ENCODE data around the gene EPHX1. TPM values are rescaled to one million over a fixed set of nuclear protein-coding genes. Genes with fewer than 3 reads are reported as not detected.

EPHX1 gene
- total RNA-seq, 1 donor from 2014 or later = 142 TPM

DNA sequence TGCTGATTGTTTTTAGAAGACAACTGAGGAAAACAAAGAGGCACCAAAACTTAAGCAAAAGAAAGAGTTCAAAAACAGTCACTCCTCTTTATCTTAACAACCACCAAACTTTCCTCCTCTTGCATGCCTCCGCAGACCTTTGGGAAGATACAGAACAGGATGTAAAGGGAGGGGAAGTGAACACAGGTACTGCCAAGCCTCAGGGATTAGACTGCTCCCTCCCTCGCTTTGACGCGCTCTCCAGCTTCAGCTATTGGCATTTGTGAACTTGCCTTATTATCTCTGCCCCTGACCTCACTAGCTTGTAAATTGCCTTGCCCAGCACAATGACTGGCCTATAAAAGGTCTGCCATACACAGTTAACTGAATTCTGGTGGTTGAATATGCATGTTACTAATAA is 37.1 kb upstream of the EPHX1 start:
- H3K27me3 ChIP-seq = no peaks in the 10 kb centered on the region
- H3K27ac ChIP-seq = peak overlapping the region; percentile 22
- DNase-seq (ENCODE audit: extremely low spot score in 2 of 2) = no peak
- intact Hi-C loops (cut with DNase I) = loop anchor here (10.0 kb wide), 2 partner anchors 112 to 202 kb away; partner anchors contain the start of genes LEFTY1 and TMEM63A
- H3K36me3 ChIP-seq = no peaks in the 10 kb centered on the region
- TF ChIP-seq, protein P1, sequence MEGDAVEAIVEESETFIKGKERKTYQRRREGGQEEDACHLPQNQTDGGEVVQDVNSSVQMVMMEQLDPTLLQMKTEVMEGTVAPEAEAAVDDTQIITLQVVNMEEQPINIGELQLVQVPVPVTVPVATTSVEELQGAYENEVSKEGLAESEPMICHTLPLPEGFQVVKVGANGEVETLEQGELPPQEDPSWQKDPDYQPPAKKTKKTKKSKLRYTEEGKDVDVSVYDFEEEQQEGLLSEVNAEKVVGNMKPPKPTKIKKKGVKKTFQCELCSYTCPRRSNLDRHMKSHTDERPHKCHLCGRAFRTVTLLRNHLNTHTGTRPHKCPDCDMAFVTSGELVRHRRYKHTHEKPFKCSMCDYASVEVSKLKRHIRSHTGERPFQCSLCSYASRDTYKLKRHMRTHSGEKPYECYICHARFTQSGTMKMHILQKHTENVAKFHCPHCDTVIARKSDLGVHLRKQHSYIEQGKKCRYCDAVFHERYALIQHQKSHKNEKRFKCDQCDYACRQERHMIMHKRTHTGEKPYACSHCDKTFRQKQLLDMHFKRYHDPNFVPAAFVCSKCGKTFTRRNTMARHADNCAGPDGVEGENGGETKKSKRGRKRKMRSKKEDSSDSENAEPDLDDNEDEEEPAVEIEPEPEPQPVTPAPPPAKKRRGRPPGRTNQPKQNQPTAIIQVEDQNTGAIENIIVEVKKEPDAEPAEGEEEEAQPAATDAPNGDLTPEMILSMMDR (IDR thresholded peaks at IDR 0.05) = no peak
- TF ChIP-seq POLR2AphosphoS5 (IDR thresholded peaks at IDR 0.05; ENCODE audit: insufficient read depth in 1 of 2, low read depth in 1 of 2) (no peak), POLR2A (IDR thresholded peaks at IDR 0.05) (no peak)
- H3K9me3 ChIP-seq = no peaks in the 10 kb centered on the region
- H3K4me3 ChIP-seq = no peak overlapping the region
- peaks cover 43% of the 10 kb centered on the region for H3K4me1 ChIP-seq

DNA sequence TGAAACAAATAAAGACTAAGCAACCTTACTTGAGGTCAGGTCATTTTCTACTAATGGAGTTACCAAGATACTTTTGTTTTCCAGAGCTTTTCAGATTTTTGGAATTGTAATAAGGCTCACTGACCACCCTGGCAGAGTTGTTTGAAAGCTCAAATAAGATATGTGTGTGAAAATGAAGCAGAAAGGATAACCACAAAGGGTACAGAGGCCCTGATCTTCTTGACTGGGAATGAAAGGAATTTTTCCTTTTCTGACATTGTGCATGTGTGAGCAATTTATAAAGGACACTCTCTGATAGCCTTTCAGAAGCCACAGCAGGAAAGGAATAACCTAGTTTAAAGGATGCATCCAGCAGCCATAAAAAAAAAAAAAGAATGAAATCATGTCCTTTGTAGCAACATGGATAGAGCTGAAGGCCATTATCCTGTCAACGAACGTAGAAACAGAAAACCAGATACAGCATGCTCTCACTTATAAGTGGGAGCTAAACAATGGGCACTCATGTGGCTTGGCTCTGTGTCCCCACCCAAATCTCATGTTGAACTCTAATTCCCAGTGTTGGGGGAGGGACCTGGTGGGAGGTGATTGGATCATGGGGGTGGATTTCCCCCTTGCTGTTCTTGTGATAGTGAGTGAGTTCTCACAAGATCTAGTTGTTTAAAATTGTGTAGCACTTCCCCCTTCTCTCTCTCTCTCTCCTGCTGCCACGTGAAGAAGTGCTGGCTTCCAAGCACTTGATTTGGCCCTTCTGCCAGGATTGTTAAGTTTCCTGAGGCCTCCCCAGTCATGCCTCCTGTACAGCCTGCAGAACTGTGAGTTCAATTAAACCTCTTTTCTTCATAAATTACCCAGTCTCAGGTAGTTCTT is 35.4 kb upstream of the EPHX1 start:
- no peaks in the 10 kb centered on the region for H3K27me3 ChIP-seq
- intact Hi-C loops (cut with DNase I) = loop anchor here (5.0 to 10.0 kb wide), 4 partner anchors 38 to 200 kb away; partner anchors contain the start of genes EPHX1, LEFTY1 and TMEM63A
- H3K27ac ChIP-seq = no peak overlapping the region
- H3K36me3 ChIP-seq = no peaks in the 10 kb centered on the region
- DNase-seq (ENCODE audit: extremely low spot score in 2 of 2) = no peak
- peaks cover 41% of the 10 kb centered on the region for H3K4me1 ChIP-seq
- H3K9me3 ChIP-seq = no peaks in the 10 kb centered on the region
- no peak overlapping the region for H3K4me3 ChIP-seq
- TF ChIP-seq, protein P1 (IDR thresholded peaks at IDR 0.05) = no peak
- TF ChIP-seq POLR2AphosphoS5 (IDR thresholded peaks at IDR 0.05; ENCODE audit: insufficient read depth in 1 of 2, low read depth in 1 of 2) = no peak
- TF ChIP-seq POLR2A (IDR thresholded peaks at IDR 0.05) = no peak

DNA sequence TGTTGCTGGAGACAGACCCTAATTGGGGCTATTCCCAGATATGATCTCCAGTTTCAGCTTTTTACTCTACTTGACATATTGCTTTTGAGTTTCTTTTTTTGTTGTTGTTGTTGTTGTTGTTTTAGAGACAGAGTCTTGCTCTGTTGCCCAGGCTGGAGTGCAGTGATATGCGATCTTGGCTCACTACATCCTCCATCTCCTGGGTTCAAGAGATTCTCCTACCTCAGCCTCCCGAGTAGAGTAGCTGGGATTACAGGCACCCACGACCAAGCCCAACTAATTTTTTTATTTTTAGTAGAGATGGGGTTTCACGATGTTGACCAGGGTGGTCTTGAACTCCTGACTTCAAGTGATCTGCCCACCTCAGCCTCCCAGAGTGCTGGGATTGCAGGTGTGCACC is 33.6 kb upstream of the EPHX1 start:
- no peak for DNase-seq (ENCODE audit: extremely low spot score in 2 of 2)
- H3K27me3 ChIP-seq = no peaks in the 10 kb centered on the region
- H3K4me3 ChIP-seq = no peak overlapping the region
- no peak overlapping the region for H3K27ac ChIP-seq
- peaks cover 56% of the 10 kb centered on the region for H3K4me1 ChIP-seq
- H3K36me3 ChIP-seq = no peaks in the 10 kb centered on the region
- intact Hi-C loops (cut with DNase I) = loop anchor here (5.0 to 10.0 kb wide), 4 partner anchors 36 to 199 kb away; partner anchors contain the start of genes EPHX1, LEFTY1 and TMEM63A
- H3K9me3 ChIP-seq = no peaks in the 10 kb centered on the region
- TF ChIP-seq, protein P1 (IDR thresholded peaks at IDR 0.05) = no peak
- no peak for TF ChIP-seq POLR2A (IDR thresholded peaks at IDR 0.05)

DNA sequence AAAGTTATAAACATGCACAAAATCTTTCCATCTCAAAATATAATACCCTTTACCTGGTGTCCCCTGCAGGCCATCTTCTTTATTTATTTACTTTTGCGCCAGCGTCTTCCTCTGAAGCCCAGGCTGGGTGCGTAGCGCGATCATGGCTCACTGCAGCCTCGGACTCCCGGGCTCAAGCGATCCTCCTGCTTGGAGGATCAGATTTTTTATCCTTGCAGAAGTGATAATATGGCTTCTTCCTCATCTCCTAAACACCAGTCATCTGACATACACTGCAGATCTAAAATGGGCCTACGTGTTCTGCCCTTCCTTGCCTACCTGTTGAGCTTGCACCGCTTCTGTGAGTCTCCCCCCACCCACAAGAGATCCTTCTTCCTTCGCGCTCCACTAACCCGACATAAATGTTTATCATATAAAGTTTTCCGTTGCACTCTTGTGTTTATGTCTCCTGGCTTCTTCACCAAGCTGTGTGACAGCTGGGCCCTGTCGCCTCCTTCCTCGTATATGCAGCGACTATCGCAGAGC is 32.8 kb upstream of the EPHX1 start:
- H3K36me3 ChIP-seq = no peaks in the 10 kb centered on the region
- no peak for TF ChIP-seq POLR2A (IDR thresholded peaks at IDR 0.05)
- no peak for TF ChIP-seq POLR2AphosphoS5 (IDR thresholded peaks at IDR 0.05; ENCODE audit: insufficient read depth in 1 of 2, low read depth in 1 of 2)
- TF ChIP-seq, protein P1 (IDR thresholded peaks at IDR 0.05) = no peak
- H3K4me1 ChIP-seq = peaks cover 56% of the 10 kb centered on the region
- peak overlapping the region; percentile 57 to 64 for H3K4me3 ChIP-seq
- no peaks in the 10 kb centered on the region for H3K9me3 ChIP-seq
- H3K27me3 ChIP-seq = no peaks in the 10 kb centered on the region
- no peak for DNase-seq (ENCODE audit: extremely low spot score in 2 of 2)
- peak overlapping the region; percentile 87 for H3K27ac ChIP-seq
- intact Hi-C loops (cut with DNase I) = loop anchor here (5.0 to 10.0 kb wide), 4 partner anchors 35 to 198 kb away; partner anchors contain the start of genes EPHX1, LEFTY1 and TMEM63A

Data from vagina (tissue), 2 donors.